NCI-H748 (cell line): ENCODE measurements around the gene TBC1D5.

Experiments
- DNase-seq: peaks from one replicate; lab custom pipeline; 2025; ENCODE audit not compliant: unreplicated experiment; lab: John Stamatoyannopoulos, UW

Gene TBC1D5

DNA sequence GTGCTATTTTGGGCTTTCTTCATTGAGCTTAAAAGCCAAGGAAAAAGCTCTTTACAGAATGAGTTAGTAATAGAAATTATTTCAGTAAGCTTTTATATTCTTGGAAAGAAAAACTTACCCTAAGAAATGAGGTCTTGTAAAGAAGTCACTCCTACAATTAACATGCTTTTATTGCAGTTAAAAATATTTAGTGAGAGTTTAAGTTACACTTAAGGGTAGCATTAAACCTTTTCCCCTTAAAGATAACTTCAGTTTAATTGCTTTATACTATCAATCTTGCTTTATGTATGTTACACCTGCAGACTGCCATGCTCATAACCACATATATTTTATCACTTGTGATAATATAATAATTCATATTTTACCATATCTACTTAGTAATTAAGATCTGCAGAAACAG is 431.4 kb downstream of the TBC1D5 start:
- no peak for DNase-seq

DNA sequence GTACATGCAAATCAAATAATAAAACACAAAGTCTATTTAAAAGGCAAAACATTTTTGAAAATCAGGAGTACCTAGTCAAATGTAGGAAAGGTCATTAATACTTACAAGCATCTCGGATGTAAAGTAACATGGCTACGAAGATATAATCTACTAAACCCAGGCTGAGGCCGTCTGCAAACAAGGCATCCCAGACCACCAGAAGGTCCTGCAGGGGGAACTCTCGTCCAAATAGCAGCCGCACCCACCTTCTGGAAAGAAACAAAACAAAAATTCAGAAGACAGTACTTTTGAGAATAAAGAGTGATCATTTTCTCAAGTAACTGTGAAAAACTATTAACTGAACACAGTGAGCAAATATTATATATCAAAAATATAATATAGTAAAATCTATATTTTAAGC is 434.5 kb downstream of the TBC1D5 start:
- DNase-seq: no peak

DNA sequence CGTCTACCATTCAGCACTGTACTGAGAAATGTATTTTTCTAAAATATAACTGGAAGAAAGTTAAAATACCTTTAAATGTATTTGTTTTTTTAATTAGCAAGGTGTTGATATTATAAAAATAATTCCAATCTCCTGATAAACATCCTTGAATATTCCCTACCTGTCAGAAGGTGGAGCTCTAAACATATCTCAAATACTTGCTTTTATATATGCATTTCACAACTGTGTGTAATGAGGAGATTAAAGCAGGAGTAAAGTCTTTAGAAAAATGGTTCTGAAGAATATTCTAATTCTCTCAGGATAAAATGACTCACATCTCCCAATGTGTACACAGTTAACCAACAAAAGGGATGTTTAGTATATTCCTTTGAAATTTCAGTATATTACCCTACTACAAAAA is 434.9 kb downstream of the TBC1D5 start:
- peak; percentile 14 for DNase-seq

DNA sequence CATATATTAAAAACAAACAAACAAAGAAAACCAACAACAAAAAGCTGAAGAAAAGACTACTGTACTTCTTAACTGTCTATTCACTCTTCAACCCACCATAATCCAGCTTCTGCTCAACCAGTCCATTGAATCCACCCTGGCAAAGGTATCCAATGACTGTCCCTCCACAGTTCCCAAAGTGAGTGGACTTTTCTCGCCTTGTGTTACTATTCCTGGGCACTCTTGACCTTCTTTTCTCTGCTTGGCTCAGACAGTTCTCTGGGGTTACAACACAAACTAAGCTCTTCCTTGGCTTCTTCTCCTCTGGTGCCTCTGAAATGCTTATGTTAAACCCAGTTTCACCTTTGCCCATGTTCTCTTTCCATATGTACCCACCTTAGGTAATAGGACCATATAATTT is 437.5 kb downstream of the TBC1D5 start:
- no peak for DNase-seq

DNA sequence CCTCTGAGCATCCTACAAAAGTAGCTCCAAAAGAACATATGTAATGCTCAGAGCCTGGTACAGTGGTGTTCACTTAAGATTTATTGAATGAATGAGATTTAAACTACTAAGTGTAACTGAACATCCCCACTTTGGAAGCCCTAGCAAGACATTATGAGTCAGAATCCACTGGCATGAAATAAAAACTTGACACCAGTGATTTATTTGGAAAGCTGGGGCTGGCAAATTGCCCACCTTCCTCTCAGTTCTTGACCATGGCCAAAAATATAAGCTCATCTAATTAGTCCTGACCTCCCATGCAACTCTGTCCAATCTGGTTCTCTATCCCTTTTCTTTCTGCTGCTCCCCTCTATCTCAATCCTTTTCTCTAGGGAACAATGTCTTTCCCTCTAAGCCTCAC is 439.7 kb downstream of the TBC1D5 start:
- no peak for DNase-seq

DNA sequence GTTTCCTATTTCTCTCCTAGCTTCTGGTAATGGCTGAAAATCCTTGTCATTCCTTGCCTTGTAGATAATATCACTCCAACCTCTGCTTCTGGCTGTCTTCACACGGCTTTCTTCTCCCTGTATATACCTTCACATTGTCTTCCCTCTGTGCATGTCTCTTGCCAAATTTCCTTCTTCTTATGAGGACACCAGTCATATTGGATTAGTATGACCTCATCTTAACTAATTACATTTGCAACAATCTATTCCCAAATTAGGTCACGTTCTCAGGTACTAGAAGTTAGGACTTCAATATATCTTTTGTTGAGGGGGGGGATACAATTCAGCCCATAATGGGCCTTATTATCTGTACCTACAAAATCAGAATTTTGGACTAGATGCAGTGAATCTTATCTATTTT is 440.3 kb downstream of the TBC1D5 start:
- DNase-seq: no peak

DNA sequence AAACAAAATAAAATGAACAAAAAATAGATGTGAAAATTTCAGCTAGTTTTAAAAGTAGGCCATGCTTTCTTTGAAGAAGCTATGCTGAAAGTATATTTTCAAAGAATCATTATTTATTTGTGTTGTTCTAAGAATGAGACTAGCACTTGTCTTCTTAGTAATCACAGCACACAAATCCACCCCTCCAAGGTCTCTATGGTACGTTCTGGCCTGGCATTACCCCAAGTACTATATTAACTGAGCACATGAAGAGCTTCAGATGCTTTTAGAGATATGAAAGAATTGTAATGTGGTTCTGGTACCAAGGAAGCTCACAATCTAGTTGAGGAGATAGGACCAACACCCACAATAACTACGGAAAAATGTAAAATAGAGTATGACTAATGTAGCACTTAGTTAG is 441.2 kb downstream of the TBC1D5 start:
- DNase-seq: no peak

DNA sequence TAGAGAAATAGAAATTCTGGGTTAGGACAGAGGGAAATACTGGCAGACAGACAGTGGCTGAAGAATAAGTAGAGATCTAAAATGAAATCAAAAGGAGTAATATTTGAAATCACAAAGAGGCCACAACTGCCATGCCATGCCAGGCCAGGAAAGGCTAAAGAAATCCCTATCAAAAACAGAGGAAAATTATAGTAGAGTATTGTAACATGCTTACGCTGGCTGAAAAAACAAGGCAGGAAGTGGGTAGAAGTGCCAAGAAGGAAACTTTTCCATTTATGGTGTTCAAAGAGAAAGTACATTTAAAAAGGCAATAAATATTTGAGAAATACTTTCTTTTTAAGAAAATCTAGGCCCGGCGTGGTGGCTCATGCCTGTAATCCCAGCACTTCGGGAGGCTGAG is 442.0 kb downstream of the TBC1D5 start:
- DNase-seq: no peak

DNA sequence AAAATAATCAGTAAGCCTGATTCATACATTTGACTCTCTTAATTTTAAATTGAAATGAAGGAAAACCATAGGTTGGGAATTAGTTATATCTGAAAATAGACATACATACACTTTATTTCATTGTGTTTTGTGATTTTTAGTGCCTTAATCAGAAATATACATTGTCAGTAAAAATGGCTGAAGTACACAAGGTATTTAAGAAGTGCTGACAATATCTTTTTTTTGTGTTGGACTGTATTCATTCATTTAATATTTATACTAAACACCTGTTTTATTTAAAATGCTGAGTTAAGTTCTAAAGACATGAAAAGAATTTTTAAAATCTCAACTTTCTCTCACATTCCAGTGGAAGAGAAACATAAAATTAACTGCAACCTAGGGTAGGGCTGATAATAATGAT is 444.4 kb downstream of the TBC1D5 start:
- no peak for DNase-seq

DNA sequence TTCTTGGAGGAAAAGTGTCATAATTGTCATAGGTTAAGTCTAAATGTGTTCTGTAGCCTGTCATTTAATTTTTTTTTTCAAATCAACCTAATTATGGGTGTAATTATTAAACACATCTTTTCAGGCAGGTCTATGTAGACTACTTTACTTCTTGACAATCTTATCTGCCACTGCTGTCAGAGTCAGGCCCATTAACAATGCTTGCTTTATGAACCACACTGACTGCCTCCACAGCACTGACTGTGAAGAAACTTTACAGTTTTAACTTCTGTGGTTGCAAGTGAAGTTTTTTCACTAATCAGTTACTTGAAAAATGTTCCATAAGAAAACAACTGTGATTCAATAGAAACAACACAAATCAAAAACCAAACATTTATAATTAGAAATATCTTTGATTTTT is 449.9 kb downstream of the TBC1D5 start:
- no peak for DNase-seq

DNA sequence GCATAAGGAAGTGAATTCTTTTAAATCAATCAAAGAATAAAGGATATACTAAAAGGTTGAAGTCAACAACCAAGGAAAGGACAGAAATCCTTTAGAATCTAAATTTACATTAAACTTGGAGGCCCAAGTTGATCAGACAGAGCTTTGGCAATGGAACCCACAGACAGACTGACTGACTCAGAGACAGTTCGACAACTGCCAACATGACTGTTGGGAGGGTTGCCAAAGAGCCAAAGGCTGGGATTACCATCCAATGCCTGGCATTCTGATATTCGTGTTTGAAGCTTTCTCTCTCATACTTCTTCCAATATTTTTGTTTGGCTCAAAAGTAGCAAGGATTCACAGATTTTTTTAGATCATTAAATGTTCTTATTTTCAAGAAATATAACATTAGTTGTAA is 451.5 kb downstream of the TBC1D5 start:
- no peak for DNase-seq

DNA sequence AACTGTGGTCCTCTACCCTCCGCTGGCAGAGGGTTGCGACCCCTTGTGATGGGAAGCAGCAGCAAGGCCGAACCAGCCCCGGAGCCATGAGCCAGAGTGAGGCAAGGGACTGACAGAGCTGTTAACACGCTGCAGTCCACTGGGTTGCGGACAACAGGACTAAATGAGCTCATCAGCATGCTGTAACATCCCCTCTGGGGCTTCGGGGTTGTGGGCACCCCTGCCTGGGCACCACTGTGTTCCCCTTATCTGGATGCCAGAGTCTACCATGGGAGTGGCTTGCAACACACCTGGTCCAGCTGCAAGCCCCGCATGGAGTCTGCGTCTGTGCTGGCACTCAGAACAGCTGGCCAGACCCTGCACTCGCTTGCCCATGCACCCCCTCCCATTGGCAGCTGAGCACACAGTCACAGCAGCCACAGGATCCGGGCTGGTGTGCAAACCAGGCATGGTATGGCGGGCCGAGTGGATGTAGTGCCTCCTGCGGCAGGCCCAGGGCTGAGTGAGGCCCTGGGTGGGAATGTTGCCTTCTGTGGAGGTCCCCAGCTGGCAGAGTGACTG is 453.5 kb downstream of the TBC1D5 start:
- no peak for DNase-seq

DNA sequence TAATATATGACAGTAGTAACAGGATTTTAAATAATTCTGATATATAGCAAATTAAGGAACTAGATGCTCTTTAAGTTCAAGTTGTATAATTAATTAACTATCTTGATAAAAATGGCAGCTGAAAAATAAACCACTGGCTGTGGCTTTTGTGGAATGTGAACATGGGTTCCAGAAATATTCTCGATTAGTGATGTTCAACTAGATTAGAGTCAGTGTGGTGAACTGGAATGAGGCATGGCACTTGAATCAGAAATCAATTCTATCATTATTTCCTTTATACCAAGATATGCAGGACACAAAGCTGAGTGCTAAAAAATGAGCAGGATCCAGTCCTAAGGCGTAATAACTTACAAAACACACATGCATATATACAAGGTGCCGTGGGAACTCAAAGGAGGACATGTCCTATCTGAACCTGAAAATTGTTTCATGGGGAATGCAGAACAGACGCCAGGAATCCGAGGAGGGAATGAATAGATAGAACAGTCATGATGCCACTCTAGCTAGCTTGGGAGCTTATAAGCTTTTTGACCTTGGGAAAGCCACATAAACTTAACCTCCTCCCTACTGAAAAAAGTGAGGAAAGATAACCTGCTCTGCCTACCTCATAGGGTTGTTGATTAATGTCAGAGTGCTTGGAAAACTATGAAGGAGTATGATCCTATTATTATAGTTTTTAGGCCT is 455.3 kb downstream of the TBC1D5 start:
- no peak for DNase-seq

DNA sequence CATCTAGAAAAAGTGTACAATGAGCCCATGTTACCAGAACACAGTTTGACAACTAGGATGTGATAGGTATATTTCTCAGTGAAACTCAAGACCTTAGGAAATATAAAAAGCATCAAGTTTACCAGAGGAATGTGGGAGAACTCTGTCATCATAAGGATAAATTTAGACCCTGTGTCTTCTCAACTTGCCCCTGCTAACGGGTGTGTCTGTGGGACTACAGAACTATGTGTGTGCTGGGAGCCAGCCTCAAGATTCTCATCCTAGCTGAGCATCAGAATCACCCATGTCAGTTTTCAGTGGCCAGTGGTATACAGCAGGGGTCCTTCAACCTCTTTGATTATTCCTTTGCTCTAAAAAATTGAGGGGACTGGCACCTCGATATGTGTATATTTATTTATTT is 464.4 kb downstream of the TBC1D5 start:
- DNase-seq: no peak

DNA sequence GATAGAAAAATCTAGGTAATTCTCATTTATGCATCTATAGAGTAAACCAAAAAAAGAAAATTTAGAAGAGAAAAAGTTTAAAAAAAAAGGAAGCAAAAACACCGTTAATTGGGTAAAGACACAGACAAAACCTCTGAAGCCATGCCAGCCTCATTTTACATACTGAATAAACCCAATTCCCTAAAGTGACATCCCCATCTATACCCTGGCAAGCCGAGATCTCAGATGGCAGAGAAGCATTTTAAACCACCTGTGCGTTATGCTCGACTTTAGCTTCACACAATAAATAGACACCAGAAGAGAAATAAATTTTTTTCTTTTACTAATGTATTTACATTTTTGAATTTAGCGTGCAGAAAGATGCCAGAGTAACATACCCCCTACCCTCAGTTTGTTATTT is 475.6 kb downstream of the TBC1D5 start:
- no peak for DNase-seq

DNA sequence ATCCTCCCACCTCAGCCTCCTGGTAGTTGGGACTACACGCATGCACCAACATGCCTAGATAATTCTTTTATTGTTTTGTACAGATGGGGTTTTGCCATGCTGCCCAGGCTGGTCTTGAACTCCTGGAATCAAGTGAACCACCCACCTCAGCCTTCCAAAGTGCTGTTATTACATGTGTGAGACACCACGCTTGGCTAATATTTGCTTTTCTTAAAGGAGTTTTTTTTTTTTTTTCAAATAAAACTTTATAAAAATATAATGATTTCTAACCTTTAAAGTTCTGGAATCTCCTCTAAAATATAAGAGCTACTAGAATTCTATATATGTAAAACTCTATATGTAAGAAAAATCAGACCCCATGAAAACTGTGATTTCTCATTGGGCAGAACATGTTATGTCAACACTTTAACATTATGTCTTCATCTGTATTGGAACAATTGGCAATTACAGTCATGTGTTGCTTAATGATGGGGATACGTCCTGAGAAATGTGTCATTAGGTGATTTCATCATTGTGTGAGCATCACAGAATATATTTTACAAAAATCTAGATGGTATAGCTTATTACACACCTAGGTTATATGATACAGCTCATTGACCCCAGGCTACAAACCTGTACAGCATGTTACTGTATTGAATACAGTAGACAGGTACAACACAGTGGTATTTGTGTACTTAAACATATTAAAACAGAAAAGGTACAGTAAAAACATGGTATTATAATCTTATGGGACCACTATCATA is 480.6 kb downstream of the TBC1D5 start:
- no peak for DNase-seq

DNA sequence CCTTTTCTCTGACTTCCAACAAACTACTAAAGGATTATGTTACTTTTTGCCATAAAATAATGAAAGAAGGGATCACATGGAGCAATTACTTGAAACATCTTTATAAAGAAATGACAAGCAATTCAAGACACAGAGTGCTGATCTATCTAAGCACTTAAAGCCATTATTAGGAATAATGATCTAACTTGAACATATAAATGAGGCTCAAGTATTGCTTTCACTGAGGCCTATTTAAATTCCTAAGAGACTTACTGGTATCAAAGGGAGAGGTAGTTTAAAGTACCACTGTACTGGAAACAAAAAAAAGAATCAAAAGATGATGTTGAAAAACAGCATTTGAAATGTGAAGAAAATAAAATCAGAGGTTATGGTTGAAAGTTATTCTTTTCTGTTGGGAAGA is 482.2 kb downstream of the TBC1D5 start:
- DNase-seq: no peak

DNA sequence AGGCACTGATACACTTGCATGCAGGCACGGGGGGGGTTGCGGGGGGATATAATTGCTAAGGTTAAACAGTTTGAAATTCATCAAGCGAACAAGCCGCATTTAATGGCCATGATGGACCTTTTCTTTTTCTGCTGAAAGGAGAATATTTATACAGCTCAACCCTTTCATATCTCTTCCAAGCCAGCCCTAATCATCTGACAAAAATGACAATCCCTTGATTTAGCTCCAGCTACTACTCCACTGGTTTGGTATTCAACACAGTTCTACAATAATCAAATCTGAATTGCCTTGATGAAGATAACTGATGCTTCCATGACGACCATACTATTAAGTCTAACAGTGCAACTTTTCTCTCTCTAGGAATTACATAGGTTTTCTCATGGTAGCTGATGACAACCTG is 482.7 kb downstream of the TBC1D5 start:
- no peak for DNase-seq

DNA sequence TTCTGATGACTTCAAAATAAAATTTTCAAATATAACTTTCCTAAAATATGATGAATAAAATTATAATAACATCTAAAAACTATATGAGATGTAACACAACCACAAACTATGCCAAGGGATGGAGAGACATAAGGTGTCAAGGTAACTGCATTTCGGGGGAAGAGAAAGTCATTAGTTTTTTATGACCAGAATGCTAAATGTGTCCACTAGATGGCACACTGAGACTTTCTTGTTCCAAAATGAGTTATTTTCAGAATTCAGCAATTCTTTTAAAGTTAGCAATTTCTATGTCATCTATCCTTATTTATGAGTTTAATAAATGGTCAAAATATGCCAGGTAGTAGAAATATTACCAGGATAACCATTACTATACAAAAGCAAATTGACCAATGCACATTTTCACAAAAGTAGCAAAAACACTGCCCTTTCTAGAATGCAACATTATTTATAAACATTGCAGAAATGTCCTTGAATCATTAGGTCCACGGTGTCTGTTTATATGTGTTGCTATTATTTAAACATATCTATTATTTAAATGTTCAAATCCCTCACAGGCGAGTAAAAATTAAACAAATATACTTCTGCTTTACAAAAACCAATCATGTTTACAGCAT is 483.5 kb downstream of the TBC1D5 start:
- peak; percentile 33 for DNase-seq

DNA sequence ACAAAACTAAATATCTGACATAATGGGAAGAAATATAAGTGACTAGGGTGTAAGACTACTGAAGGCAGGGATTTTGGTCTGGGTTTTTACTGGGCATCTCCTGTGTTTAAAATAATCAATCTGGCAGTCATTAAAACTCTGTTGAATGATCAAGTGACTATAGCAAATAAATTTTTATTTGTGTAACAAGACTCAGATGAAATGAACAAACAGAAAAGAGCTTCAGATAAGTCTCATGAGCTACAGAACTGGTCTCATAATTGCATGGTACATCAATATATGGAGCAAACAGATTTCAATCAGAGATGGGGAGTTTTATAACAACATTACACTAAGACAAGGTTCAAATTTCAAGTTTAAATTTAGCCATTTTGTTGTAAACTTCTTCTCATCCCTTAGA is 485.2 kb downstream of the TBC1D5 start:
- DNase-seq: peak; percentile 1

DNA sequence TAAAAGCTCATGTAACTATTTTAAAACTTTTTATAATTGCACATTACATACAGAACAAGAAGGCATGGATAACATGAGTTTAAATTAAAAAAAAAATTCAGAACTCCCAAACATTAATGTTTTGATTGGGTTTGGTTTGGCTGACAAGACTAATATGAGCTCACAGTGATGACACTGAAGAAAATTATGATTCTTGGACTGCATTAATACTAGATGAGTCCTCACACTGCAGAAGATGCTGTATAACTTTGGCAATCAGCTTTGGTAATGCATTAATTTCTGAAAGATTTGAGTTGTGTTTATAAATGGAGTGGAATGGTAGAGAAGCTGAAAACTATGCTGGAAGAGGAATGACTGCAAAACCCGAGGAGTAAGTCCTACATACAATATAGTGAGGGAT is 498.8 kb downstream of the TBC1D5 start:
- no peak for DNase-seq

DNA sequence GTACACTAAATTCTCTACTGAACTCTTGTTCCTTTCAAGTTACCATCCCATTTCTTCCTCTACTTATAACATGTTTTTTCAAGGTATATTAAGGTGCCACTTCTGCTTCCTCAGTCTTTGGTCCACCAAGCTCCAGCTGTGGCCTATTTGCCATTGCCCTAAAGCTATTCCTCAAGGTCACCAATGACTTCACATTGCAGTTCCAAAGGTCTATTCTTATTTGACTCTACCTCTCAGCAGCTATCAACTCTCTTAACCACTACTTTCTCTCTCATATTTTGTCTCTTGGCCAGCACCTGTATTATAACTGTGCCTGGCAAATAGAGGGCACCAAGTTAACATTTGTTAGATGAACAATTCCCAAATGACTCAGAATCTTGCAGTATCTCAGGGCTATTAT is 503.0 kb downstream of the TBC1D5 start:
- no peak for DNase-seq
